ENCODE measurements around the gene RPAP2.
"Not testable (repeated sequence)": the region's sequence is repeated elsewhere in the genome, so short reads cannot be mapped to it uniquely, and the experiment has no call there.

The RPAP2 gene

GRCh38 chr1:92377991-92378390 lies 79.1 kb downstream of the RPAP2 start:
- not testable (repeated sequence) for DNase-seq

- DNase-seq, result no peak
Measured at GRCh38 chr1:92380867-92381266, 82.0 kb downstream of the RPAP2 start.

GRCh38 chr1:92393966-92394365 lies 95.1 kb downstream of the RPAP2 start:
- not testable (repeated sequence) for DNase-seq

- DNase-seq, result no peak
Measured at GRCh38 chr1:92398519-92398918, 99.7 kb downstream of the RPAP2 start.

- no peak for DNase-seq
Measured at GRCh38 chr1:92399076-92399475, 100.2 kb downstream of the RPAP2 start.

- DNase-seq, result no peak
Measured at GRCh38 chr1:92404661-92405060, 105.8 kb downstream of the RPAP2 start.

- DNase-seq, result no peak
Measured at GRCh38 chr1:92408825-92409224, 110.0 kb downstream of the RPAP2 start.

- no peak for DNase-seq
Measured at GRCh38 chr1:92409946-92410549, 111.2 kb downstream of the RPAP2 start.

- no peak for DNase-seq
Measured at GRCh38 chr1:92410706-92411105, 111.8 kb downstream of the RPAP2 start.

GRCh38 chr1:92411511-92411910 lies 112.7 kb downstream of the RPAP2 start:
- peak; percentile 5 for DNase-seq

- DNase-seq, result no peak
Measured at GRCh38 chr1:92419642-92420041, 120.8 kb downstream of the RPAP2 start.

- DNase-seq, result no peak
Measured at GRCh38 chr1:92424381-92424780, 125.5 kb downstream of the RPAP2 start.

GRCh38 chr1:92425617-92426016 lies 126.8 kb downstream of the RPAP2 start:
- DNase-seq, result no peak

- DNase-seq, result no peak
Measured at GRCh38 chr1:92430030-92430429, 131.2 kb downstream of the RPAP2 start.

GRCh38 chr1:92434572-92434971 lies 135.7 kb downstream of the RPAP2 start:
- not testable (repeated sequence) for DNase-seq

GRCh38 chr1:92439291-92439690 lies 140.4 kb downstream of the RPAP2 start:
- no peak for DNase-seq

- DNase-seq, result no peak
Measured at GRCh38 chr1:92441316-92441696, 142.4 kb downstream of the RPAP2 start.

- no peak for DNase-seq
Measured at GRCh38 chr1:92441697-92442342, 143.0 kb downstream of the RPAP2 start.

- DNase-seq, result no peak
Measured at GRCh38 chr1:92442351-92442750, 143.5 kb downstream of the RPAP2 start.

- no peak for DNase-seq
Measured at GRCh38 chr1:92443893-92444292, 145.0 kb downstream of the RPAP2 start.

GRCh38 chr1:92444351-92444750 lies 145.5 kb downstream of the RPAP2 start:
- DNase-seq, result no peak

- no peak for DNase-seq
Measured at GRCh38 chr1:92445865-92446264, 147.0 kb downstream of the RPAP2 start.

- no peak for DNase-seq
Measured at GRCh38 chr1:92446546-92446945, 147.7 kb downstream of the RPAP2 start.

GRCh38 chr1:92447033-92447681 lies 148.3 kb downstream of the RPAP2 start:
- DNase-seq, result no peak
